T-helper 17 cell (primary cell): ENCODE data around the gene TBX4. TPM values are rescaled to one million over a fixed set of nuclear protein-coding genes. Genes with fewer than 3 reads are reported as not detected.

Experiments used
- ATAC-seq: fragments of 150-1000 bp; cut with Tn5 transposase; 2 replicates; pipeline ENCODE4 v1.10.0; 2021; ENCODE audit warnings: mild to moderate bottlenecking, moderate library complexity
- DNase-seq, 3 donors: peaks; one replicate each; pipeline versions ENCODE4 v3.0.0 to v3.0.0-alpha.2; 2020 to 2021
- H3K9me3 ChIP-seq: one replicate; pipeline ENCODE4 v1.7.0; 2013; ENCODE audit warnings: low read length, mild to moderate bottlenecking; ENCODE audit not compliant: control insufficient read depth, poor library complexity, severe bottlenecking
- H3K27ac Mint-ChIP-seq: one replicate; pipeline ENCODE4 v1.8.0; 2022; ENCODE audit warnings: mild to moderate bottlenecking, moderate library complexity, mixed read lengths
- H3K27me3 Mint-ChIP-seq: one replicate; pipeline ENCODE4 v1.8.0; 2022; ENCODE audit warnings: mixed read lengths
- H3K36me3 Mint-ChIP-seq: one replicate; pipeline ENCODE4 v1.8.0; 2022; ENCODE audit warnings: low read depth, mixed read lengths
- H3K4me1 Mint-ChIP-seq: one replicate; pipeline ENCODE4 v1.8.0; 2022; ENCODE audit warnings: mild to moderate bottlenecking, mixed read lengths
- H3K4me3 Mint-ChIP-seq: one replicate; pipeline ENCODE4 v1.8.0; 2022; ENCODE audit warnings: mild to moderate bottlenecking, moderate library complexity, mixed read lengths
- total RNA-seq, 4 donors: library from RNA in 2 of 4; stranded (reverse) in 2 of 4; gene quantifications; one replicate each; pipeline ENCODE4 v1.2.3 and lab custom pipeline; 2022 to 2026

The TBX4 gene
- total RNA-seq, 2 donors from 2014 or later, result not detected

DNA sequence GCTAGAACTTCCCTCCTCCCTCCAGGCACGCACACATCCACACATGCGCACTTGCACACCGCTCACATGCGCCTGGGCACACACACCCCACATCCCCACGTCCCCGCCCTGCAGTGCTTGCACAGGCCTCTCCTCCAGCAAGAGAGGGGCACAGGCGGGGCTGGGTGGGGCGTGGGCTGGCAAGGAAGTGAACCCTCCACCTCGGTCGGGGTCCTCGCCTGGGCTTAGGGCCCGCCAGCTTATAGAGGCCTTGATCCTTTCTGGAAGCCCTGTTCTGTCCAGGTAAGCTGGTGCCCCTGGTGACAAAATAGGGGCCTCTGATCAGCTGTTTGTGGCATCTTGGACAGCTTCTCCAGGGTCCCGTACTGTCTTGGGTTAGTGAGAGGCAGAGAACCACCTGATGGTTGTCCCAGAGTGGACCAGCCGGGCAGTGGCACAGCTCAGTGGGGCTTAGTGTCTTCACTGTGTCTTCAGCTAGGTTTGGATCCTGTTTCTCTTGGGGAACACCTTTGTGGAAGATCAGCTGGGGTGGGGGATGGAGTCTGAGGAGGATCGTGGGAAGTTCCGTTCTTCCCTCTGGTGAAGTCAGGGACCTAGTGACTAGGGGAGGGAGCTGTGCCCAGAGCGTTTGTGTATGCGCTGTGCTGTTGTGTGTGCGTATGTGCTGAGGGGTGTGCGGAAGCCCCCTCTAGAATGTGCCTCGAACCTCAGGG, 12.1 kb downstream of the TBX4 start:
- no peak overlapping the region for H3K4me3 Mint-ChIP-seq
- ATAC-seq (no peak), DNase-seq (no peak)
- peaks cover 16% of the 10 kb centered on the region for H3K4me1 Mint-ChIP-seq
- H3K36me3 Mint-ChIP-seq, result peaks cover 7% of the 10 kb centered on the region
- H3K9me3 ChIP-seq, result no peaks in the 10 kb centered on the region
- H3K27ac Mint-ChIP-seq, result no peak overlapping the region
- H3K27me3 Mint-ChIP-seq, result peaks cover 76% of the 10 kb centered on the region

- ATAC-seq, result no peak
These were observed 12.6 kb downstream of the TBX4 start for GRCh38 chr17:61464843-61465180.

DNA sequence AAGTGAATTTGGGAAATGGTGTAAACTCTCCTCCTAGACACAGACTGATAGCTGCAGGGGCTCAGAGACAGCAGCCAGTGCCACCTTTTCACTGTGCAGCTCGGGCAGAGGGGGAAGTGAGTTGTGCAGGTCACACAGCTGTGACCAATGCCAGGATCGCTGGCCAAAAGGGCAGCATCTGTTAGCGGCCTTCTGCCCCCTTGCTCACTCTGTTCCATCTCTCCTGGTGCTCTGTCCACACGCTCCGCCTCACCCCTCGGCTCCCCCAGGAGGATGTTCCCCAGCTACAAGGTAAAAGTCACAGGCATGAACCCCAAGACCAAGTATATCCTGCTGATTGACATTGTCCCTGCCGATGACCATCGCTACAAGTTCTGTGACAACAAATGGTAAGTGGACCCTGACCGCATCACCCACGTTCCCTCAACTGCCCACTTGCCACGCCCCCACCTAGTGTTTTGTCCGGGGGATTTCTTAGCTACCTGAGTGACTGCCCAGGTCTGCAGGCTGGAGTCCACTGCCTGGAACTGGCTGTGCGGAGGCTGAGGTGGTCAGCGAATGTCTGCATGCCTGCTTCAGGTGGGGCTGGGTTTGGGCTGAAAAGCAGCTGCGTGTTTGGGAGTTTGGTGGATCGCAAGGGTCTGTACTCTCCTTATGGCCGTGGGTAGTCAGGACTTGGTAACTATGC, 13.5 kb downstream of the TBX4 start:
- H3K27me3 Mint-ChIP-seq, result peaks cover 68% of the 10 kb centered on the region
- H3K4me3 Mint-ChIP-seq, result no peak overlapping the region

More at GRCh38 chr17:61464843-61465180, 12.6 kb downstream of the TBX4 start:
- no peaks in the 10 kb centered on the region for H3K9me3 ChIP-seq
- DNase-seq, result no peak
- Mint-ChIP-seq H3K27ac (no peak overlapping the region), H3K27me3 (peaks cover 72% of the 10 kb centered on the region), H3K4me1 (peaks cover 15% of the 10 kb centered on the region), H3K36me3 (peaks cover 7% of the 10 kb centered on the region), H3K4me3 (no peak overlapping the region)

GRCh38 chr17:61466246-61466645, 14.0 kb downstream of the TBX4 start:
- peaks cover 15% of the 10 kb centered on the region for H3K4me1 Mint-ChIP-seq
- peaks cover 2% of the 10 kb centered on the region for H3K36me3 Mint-ChIP-seq
- ATAC-seq (no peak), DNase-seq (no peak)
- no peak overlapping the region for H3K4me3 Mint-ChIP-seq
- peaks cover 62% of the 10 kb centered on the region for H3K27me3 Mint-ChIP-seq
- H3K9me3 ChIP-seq, result no peaks in the 10 kb centered on the region
- no peak overlapping the region for H3K27ac Mint-ChIP-seq

More for the DNA sequence above, 13.5 kb downstream of the TBX4 start:
- no peak for DNase-seq
- Mint-ChIP-seq H3K36me3 (peaks cover 4% of the 10 kb centered on the region), H3K4me1 (peaks cover 15% of the 10 kb centered on the region), H3K27ac (no peak overlapping the region)
- H3K9me3 ChIP-seq, result no peaks in the 10 kb centered on the region
- ATAC-seq, result no peak

- Mint-ChIP-seq H3K27ac (no peak overlapping the region), H3K4me3 (no peak overlapping the region), H3K4me1 (peaks cover 3% of the 10 kb centered on the region), H3K36me3 (peaks cover under 1% of the 10 kb centered on the region), H3K27me3 (peaks cover 56% of the 10 kb centered on the region)
- ATAC-seq (no peak), DNase-seq (no peak)
- H3K9me3 ChIP-seq, result no peaks in the 10 kb centered on the region
These were observed 15.4 kb downstream of the TBX4 start for GRCh38 chr17:61467416-61468262.

GRCh38 chr17:61468263-61468907, 16.2 kb downstream of the TBX4 start:
- DNase-seq (no peak), ATAC-seq (no peak)
- Mint-ChIP-seq H3K27ac (no peak overlapping the region), H3K36me3 (no peaks in the 10 kb centered on the region), H3K27me3 (peaks cover 52% of the 10 kb centered on the region), H3K4me3 (no peak overlapping the region), H3K4me1 (peaks cover 2% of the 10 kb centered on the region)
- no peaks in the 10 kb centered on the region for H3K9me3 ChIP-seq

DNA sequence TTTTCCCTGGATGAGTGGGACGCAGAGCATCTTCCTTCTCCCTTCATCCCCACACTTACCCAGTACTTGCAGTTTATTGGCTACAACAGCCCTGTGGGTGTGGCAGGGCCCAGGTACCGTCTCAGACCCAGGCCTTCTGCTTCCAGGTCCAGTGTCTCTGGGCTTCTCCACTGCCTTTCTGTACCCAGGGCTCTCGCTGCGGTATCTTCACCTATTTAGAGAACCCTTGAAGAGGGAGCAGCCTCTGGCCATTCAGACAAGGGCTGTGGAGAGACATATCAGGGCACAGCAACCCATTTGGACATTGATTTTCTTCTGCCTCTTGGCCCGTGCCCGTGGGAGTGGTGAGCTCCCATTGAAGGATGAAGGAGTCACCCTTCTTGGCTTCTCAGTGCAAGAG, 17.3 kb downstream of the TBX4 start:
- no peak for DNase-seq
- Mint-ChIP-seq H3K4me3 (no peak overlapping the region), H3K4me1 (peaks cover under 1% of the 10 kb centered on the region), H3K27ac (no peak overlapping the region), H3K36me3 (no peaks in the 10 kb centered on the region), H3K27me3 (peaks cover 54% of the 10 kb centered on the region)
- ATAC-seq, result no peak
- H3K9me3 ChIP-seq, result no peaks in the 10 kb centered on the region

- ATAC-seq (no peak), DNase-seq (no peak)
- H3K27ac Mint-ChIP-seq, result no peak overlapping the region
- H3K9me3 ChIP-seq, result no peaks in the 10 kb centered on the region
- no peaks in the 10 kb centered on the region for H3K36me3 Mint-ChIP-seq
- H3K27me3 Mint-ChIP-seq, result peaks cover 54% of the 10 kb centered on the region
- no peaks in the 10 kb centered on the region for H3K4me1 Mint-ChIP-seq
- no peak overlapping the region for H3K4me3 Mint-ChIP-seq
These were observed 17.7 kb downstream of the TBX4 start for GRCh38 chr17:61469949-61470348.

DNA sequence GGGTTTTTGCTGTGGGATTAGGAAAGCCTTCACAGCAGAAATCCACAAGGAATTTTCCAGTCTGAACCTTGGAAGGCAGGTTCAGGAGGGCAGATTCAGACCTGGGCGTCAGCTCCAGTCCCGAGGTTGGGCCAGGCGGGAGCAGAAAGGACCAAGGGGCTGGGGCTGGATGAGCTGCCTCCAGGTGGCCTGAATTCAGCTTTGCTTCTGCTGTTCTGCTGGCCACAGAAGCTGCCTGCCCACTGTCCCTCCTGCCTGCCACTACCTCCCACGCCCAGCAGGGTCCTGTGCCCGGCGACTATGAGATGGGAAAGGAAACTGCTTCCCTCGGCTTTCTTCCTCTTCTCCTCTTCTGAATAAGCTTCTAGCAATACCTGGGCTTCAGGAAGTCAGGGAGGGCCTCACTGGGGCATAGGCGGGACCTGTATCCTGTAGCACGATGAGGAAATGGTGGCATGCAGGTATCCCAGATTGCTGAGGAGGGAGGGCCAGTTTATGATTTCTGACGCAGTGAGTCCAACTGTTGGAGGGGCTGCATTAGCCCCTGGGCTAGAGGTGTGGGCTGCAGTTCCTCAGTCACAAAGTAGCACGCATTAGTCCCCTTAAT, 18.4 kb downstream of the TBX4 start:
- Mint-ChIP-seq H3K4me3 (no peak overlapping the region), H3K4me1 (no peaks in the 10 kb centered on the region), H3K27ac (no peak overlapping the region), H3K27me3 (peaks cover 54% of the 10 kb centered on the region), H3K36me3 (peaks cover 3% of the 10 kb centered on the region)
- no peaks in the 10 kb centered on the region for H3K9me3 ChIP-seq
- ATAC-seq (no peak), DNase-seq (no peak)

GRCh38 chr17:61474235-61474927, 22.2 kb downstream of the TBX4 start:
- ATAC-seq (no peak), DNase-seq (no peak)
- no peaks in the 10 kb centered on the region for H3K9me3 ChIP-seq
- Mint-ChIP-seq H3K27ac (no peak overlapping the region), H3K4me3 (no peak overlapping the region), H3K27me3 (peaks cover 64% of the 10 kb centered on the region), H3K36me3 (peaks cover 3% of the 10 kb centered on the region), H3K4me1 (peaks cover 2% of the 10 kb centered on the region)

DNA sequence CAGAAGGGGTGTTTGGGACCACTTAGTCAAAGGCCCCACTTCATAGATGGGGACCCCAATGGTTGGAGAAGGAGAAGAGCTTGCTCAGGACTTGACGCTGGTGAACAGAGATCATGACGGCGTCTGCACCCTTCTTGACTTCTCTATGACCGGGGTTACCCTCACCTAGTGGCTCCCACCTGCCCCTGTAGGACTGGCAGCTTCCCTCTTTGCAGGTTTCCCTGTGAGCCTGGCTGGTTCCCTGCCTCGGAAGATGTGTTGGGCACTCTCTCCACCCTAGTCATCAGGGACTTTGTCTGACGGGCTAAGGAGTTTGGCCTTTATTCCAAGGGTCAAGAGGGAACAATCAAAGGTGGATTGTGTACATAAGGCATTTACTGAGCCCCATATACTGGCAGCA, 22.7 kb downstream of the TBX4 start:
- no peak for DNase-seq
- no peak overlapping the region for H3K4me3 Mint-ChIP-seq
- H3K9me3 ChIP-seq, result no peaks in the 10 kb centered on the region

DNA sequence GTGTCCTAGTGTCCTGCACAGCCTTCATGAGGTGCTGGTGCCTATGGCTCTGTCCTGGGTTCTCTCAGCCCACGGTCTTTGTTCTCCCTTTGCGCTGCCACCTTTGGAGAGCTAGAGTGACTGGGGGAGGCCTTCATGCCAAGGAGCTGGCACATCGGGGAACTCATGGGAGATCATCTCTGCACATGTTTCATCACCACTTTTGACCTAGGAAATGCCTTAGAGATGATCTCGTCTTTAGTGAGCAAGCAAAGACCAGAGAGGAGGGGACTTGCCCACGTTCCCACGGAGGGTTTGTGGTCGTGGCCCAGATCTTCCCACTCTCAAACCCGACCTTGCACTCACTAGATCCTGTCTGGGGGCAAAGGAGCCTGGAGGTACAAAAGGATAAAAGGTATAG, 23.5 kb downstream of the TBX4 start:
- H3K36me3 Mint-ChIP-seq, result peaks cover 3% of the 10 kb centered on the region
- H3K4me3 Mint-ChIP-seq, result no peak overlapping the region
- no peak for ATAC-seq
- peaks cover 2% of the 10 kb centered on the region for H3K4me1 Mint-ChIP-seq
- no peak for DNase-seq
- no peak overlapping the region for H3K27ac Mint-ChIP-seq
- H3K9me3 ChIP-seq, result no peaks in the 10 kb centered on the region
- H3K27me3 Mint-ChIP-seq, result peaks cover 60% of the 10 kb centered on the region

More for the DNA sequence above, 22.7 kb downstream of the TBX4 start:
- Mint-ChIP-seq H3K4me1 (peaks cover 2% of the 10 kb centered on the region), H3K27ac (no peak overlapping the region), H3K36me3 (peaks cover 3% of the 10 kb centered on the region), H3K27me3 (peaks cover 63% of the 10 kb centered on the region)
- no peak for ATAC-seq
